ENCODE measurements around the gene ABCD2. TPM values are rescaled to one million over a fixed set of nuclear protein-coding genes. Genes with fewer than 3 reads are reported as not detected.

Gene ABCD2
- total and polyA plus RNA-seq, 9 of the 15 experiments (the other 6 are each of a cell fraction or from before 2014, with no cell fraction given), result 0.01 to 0.08 (median 0.04) TPM; not detected in 3

GRCh38 chr12:39505554-39505953 lies 114.0 kb downstream of the ABCD2 start:
- no peak for FAIRE-seq
- in situ Hi-C loops (cut with MboI), result no loop called here
- intact Hi-C loops (cut with micrococcal nuclease), result no loop called here

GRCh38 chr12:39505023-39505422 lies 114.6 kb downstream of the ABCD2 start:
- H3K36me3 ChIP-seq (ENCODE audit: control insufficient read depth, insufficient read depth, low read length), result no peaks in the 10 kb centered on the region
- no peaks in the 10 kb centered on the region; a peak in 2 of 5 replicates for H3K4me1 ChIP-seq (replicated peaks in 1 of 2; ENCODE audit: control insufficient read depth in 2 of 2, insufficient read depth in 2 of 2, low read length in 2 of 2)
- H3K9me1 ChIP-seq (ENCODE audit: control insufficient read depth, insufficient read depth, low read length), result no peaks in the 10 kb centered on the region
- no peak overlapping the region for H3K4me2 ChIP-seq (ENCODE audit: insufficient read depth, low read length)
- no peaks in the 10 kb centered on the region for H3K9me3 ChIP-seq (replicated peaks; ENCODE audit: control insufficient read depth, insufficient read depth, low read depth, low read length)
- no TSS peak for BruUV-seq (replicated peaks)
- ATAC-seq (no peak; the same call in 2 of the 3 replicates), DNase-seq (ENCODE audit: extremely low read depth in 1 of 4, low spot score in 3 of 4) (no peak), FAIRE-seq (no peak)
- TF ChIP-seq ZNF134 (CRISPR knock-in tag; conservative IDR thresholded peaks at IDR 0.05), result no peak
- no peak for TF ChIP-seq YBX1 (IDR thresholded peaks at IDR 0.05)
- no peak for TF ChIP-seq MEIS2 (IDR thresholded peaks at IDR 0.05; ENCODE audit: partially characterized antibody)
- no peak for TF ChIP-seq THRAP3 (IDR thresholded peaks at IDR 0.05; ENCODE audit: borderline replicate concordance)
- no peak for TF ChIP-seq ZNF239 (CRISPR knock-in tag; IDR thresholded peaks at IDR 0.05)
- no peak for TF ChIP-seq ZNF445 (CRISPR knock-in tag; IDR thresholded peaks at IDR 0.05; ENCODE audit: low read depth)
- TF ChIP-seq PREB (CRISPR knock-in tag; IDR thresholded peaks at IDR 0.05), result no peak
- no peak for TF ChIP-seq ZBTB26 (CRISPR knock-in tag; IDR thresholded peaks at IDR 0.05)
- TF ChIP-seq POLR2B (IDR thresholded peaks at IDR 0.05; ENCODE audit: low read depth, partially characterized antibody), result no peak
- H3K4me3 ChIP-seq, result no peak overlapping the region
- CTCF ChIA-PET (ENCODE audit: low intra/inter-chr PET ratio), result no interaction called here
- H4K20me1 ChIP-seq (replicated peaks; ENCODE audit: control insufficient read depth, insufficient read depth, low read length), result no peaks in the 10 kb centered on the region
- no peak overlapping the region for H3K9ac ChIP-seq (ENCODE audit: insufficient read depth in 1 of 2, low read depth in 2 of 2, low read length in 2 of 2)
- POLR2A ChIA-PET, result no interaction called here
- H3K27me3 ChIP-seq (ENCODE audit: control insufficient read depth in 2 of 2, insufficient read depth in 2 of 2, low read length in 2 of 2), result no peaks in the 10 kb centered on the region
- H3K27ac ChIP-seq (ENCODE audit: extremely low read depth, low read depth, low read length), result no peak overlapping the region
- no peak overlapping the region for H2AFZ ChIP-seq (ENCODE audit: low read depth, low read length)
- intact Hi-C loops (cut with micrococcal nuclease) (no loop called here), in situ Hi-C loops (cut with MboI) (no loop called here)
- 0% methylated on average over 2 of the region's 2 CpGs for WGBS (ENCODE audit: insufficient coverage, low coverage, missing lambda C conversion rate)
- no peaks in the 10 kb centered on the region for H3K79me2 ChIP-seq (ENCODE audit: control insufficient read depth, insufficient read depth, low read length)

More at GRCh38 chr12:39505554-39505953, 114.0 kb downstream of the ABCD2 start:
- H3K27ac ChIP-seq (ENCODE audit: extremely low read depth, low read depth, low read length), result no peak overlapping the region
- no peaks in the 10 kb centered on the region for H3K9me3 ChIP-seq (replicated peaks; ENCODE audit: control insufficient read depth, insufficient read depth, low read depth, low read length)
- BruUV-seq (replicated peaks), result no TSS peak
- no peaks in the 10 kb centered on the region for H4K20me1 ChIP-seq (replicated peaks; ENCODE audit: control insufficient read depth, insufficient read depth, low read length)
- no peaks in the 10 kb centered on the region for H3K79me2 ChIP-seq (ENCODE audit: control insufficient read depth, insufficient read depth, low read length)
- no peak overlapping the region for H3K4me3 ChIP-seq
- no peak overlapping the region for H3K9ac ChIP-seq (ENCODE audit: insufficient read depth in 1 of 2, low read depth in 2 of 2, low read length in 2 of 2)
- no peaks in the 10 kb centered on the region for H3K36me3 ChIP-seq (ENCODE audit: control insufficient read depth, insufficient read depth, low read length)
- H3K27me3 ChIP-seq (ENCODE audit: control insufficient read depth in 2 of 2, insufficient read depth in 2 of 2, low read length in 2 of 2), result no peaks in the 10 kb centered on the region
- H3K4me1 ChIP-seq (replicated peaks in 1 of 2; ENCODE audit: control insufficient read depth in 2 of 2, insufficient read depth in 2 of 2, low read length in 2 of 2), result no peaks in the 10 kb centered on the region; a peak in 2 of 5 replicates
- H3K9me1 ChIP-seq (ENCODE audit: control insufficient read depth, insufficient read depth, low read length), result no peaks in the 10 kb centered on the region
- no peak overlapping the region for H2AFZ ChIP-seq (ENCODE audit: low read depth, low read length)
- ATAC-seq (no peak), DNase-seq (ENCODE audit: extremely low read depth in 1 of 4, low spot score in 3 of 4) (no peak)
- POLR2A ChIA-PET, result no interaction called here
- no peak overlapping the region for H3K4me2 ChIP-seq (ENCODE audit: insufficient read depth, low read length)
- CTCF ChIA-PET (ENCODE audit: low intra/inter-chr PET ratio), result no interaction called here
- TF ChIP-seq MAFF (IDR thresholded peaks at IDR 0.05; ENCODE audit: low read length) (peak; percentile 52; the same call in 1 of the 2 replicates), MAFK (IDR thresholded peaks at IDR 0.05; ENCODE audit: low read length) (peak; percentile 53), C11orf30 (IDR thresholded peaks at IDR 0.05; ENCODE audit: low read depth) (peak; percentile 54; the same call in 1 of the 2 replicates), PTRF (tag; IDR thresholded peaks at IDR 0.05) (no peak), MEF2A (IDR thresholded peaks at IDR 0.05; ENCODE audit: control insufficient read depth, low read depth, low read length) (no peak), ZNF316 (IDR thresholded peaks at IDR 0.05) (peak; percentile 79)
